GM19438 (cell line): ENCODE data around the gene RHBDD1.
A peak's percentile ranks its signal among the peaks of the same experiment; 100 is the strongest.

ENCODE experiments used
- ATAC-seq: cut with Tn5 transposase; IDR thresholded peaks from one replicate; pipeline ENCODE4 v1.9.1; 2021; ENCODE audit warnings: low read depth; ENCODE audit not compliant: unreplicated experiment

Gene RHBDD1

GRCh38 chr2:226973816-226974215 is 138.0 kb downstream of the RHBDD1 start:
- ATAC-seq: no peak

- no peak for ATAC-seq
Observed at GRCh38 chr2:226977775-226978190, 141.9 kb downstream of the RHBDD1 start.

GRCh38 chr2:226978300-226978699 is 142.4 kb downstream of the RHBDD1 start:
- no peak for ATAC-seq

- ATAC-seq: no peak
Observed at GRCh38 chr2:226979004-226979403, 143.2 kb downstream of the RHBDD1 start.

GRCh38 chr2:226981791-226982326 is 146.0 kb downstream of the RHBDD1 start:
- ATAC-seq: no peak

GRCh38 chr2:226983895-226984749 is 148.3 kb downstream of the RHBDD1 start:
- no peak for ATAC-seq

GRCh38 chr2:226984750-226985582 is 149.1 kb downstream of the RHBDD1 start:
- ATAC-seq: peak; percentile 96

- peak; percentile 14 for ATAC-seq
Observed at GRCh38 chr2:226985583-226985946, 149.7 kb downstream of the RHBDD1 start.

GRCh38 chr2:226991663-226992062 is 155.8 kb downstream of the RHBDD1 start:
- no peak for ATAC-seq

- no peak for ATAC-seq
Observed at GRCh38 chr2:226993171-226993570, 157.3 kb downstream of the RHBDD1 start.

- ATAC-seq: no peak
Observed at GRCh38 chr2:226994775-226995174, 158.9 kb downstream of the RHBDD1 start.

- ATAC-seq: no peak
Observed at GRCh38 chr2:226995625-226996041, 159.8 kb downstream of the RHBDD1 start.

- ATAC-seq: no peak
Observed at GRCh38 chr2:226999661-227000060, 163.8 kb downstream of the RHBDD1 start.

- ATAC-seq: no peak
Observed at GRCh38 chr2:227000123-227000522, 164.3 kb downstream of the RHBDD1 start.

- ATAC-seq: no peak
Observed at GRCh38 chr2:227004482-227004881, 168.6 kb downstream of the RHBDD1 start.

- no peak for ATAC-seq
Observed at GRCh38 chr2:227006189-227006897, 170.5 kb downstream of the RHBDD1 start.

GRCh38 chr2:227007148-227007547 is 171.3 kb downstream of the RHBDD1 start:
- ATAC-seq: no peak

- ATAC-seq: no peak
Observed at GRCh38 chr2:227007940-227008339, 172.1 kb downstream of the RHBDD1 start.

- ATAC-seq: no peak
Observed at GRCh38 chr2:227010433-227010832, 174.6 kb downstream of the RHBDD1 start.

- no peak for ATAC-seq
Observed at GRCh38 chr2:227013330-227013729, 177.5 kb downstream of the RHBDD1 start.

GRCh38 chr2:227013881-227014280 is 178.0 kb downstream of the RHBDD1 start:
- no peak for ATAC-seq
